ENCODE data around the gene FRRS1.

Gene FRRS1

DNA sequence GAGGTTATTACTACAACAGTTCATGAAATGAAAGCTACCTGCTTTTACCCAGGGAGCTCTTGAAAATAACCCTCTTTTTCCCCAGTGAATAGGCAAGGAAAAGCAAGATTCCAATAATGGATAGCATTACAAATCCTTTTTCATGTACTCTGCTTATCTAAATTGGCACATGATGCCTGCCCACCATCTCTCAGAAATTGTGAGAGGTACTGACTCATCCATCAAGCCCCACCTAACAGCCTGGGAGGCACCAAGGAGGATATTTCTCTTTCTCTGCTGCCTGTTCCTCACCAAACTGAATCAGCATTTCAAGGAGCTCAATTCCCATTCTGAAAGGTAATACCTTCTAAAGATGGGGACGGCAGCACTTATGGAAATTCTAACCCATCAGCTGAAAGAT lies 86.2 kb downstream of the FRRS1 start:
- no peak for DNase-seq (ENCODE audit: low read depth in 1 of 2, low spot score in 1 of 2)

DNA sequence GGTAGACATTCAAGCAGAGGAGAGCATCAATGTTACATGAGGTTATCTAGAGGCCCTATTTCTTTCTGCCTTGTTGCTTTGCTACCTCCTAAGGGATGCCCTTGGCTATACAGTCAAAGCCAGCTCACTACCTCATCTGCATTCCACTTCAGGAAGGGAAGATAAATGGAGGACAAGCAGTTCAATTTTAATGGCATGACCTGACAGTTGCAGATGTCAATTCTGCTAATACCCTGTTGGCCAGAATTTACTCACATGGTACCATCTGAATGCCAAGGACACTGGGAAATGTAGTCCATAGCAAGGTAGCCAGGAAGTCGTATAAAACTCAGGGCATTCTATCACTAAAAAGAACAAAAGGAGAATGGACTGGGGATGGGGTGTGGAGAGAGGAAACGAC lies 89.0 kb downstream of the FRRS1 start:
- no peak for DNase-seq (ENCODE audit: low read depth in 1 of 2, low spot score in 1 of 2)

DNA sequence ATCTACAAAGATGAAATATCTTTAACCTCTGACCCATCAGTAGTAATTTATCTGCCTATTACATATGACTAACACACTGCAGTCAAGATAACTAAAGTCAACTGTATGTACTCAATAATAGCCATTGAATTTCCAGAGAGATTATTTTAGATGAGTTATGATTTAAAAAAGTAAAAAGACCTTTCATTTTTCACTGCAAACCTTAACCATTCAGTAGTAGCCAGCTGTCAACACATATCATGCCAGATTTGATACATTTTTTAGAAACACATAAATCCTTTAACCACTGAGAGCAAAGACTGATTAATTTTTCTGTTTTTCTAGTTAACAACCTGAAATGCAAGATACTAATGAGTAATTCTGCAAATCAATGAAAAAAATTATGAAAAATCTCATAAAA lies 89.6 kb downstream of the FRRS1 start:
- no peak for DNase-seq (ENCODE audit: low read depth in 1 of 2, low spot score in 1 of 2)

DNA sequence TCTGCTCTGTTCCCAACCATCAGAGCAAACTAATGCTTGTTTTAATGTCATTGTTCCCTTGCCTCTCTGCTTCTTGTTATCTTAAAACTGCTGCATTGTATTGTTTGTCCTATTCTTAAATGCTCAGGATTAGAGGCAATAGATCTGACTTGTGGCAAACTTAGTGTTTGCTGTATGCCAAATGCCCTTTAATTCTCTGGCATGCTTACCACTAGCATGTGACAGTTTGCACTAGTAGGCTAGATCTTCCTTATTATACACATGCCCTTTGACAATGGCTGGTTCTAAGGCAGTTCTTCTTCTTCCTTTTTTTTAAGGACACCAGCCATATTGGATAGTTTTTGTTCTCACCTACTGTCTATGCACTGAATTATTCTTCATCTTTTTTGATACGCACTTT lies 90.4 kb downstream of the FRRS1 start:
- no peak for DNase-seq (ENCODE audit: low read depth in 1 of 2, low spot score in 1 of 2)

DNA sequence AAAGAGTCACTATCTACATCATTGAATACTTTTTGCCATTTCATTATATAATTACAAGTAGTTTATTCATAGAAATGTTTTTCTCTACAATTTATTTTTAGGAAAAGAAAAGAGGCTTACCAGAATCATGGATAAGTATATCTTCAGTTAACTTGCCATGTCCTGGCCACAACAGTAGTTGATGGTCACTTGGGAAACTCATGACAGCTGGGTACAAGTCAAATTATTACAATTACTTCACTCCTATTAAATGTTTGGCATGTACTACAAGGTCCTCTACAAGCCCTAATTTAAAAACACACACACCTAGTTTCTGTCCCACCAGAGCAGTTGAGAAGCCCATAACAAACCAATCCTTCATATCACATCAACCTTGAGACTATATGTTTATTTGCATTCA lies 91.1 kb downstream of the FRRS1 start:
- no peak for DNase-seq (ENCODE audit: low read depth in 1 of 2, low spot score in 1 of 2)

DNA sequence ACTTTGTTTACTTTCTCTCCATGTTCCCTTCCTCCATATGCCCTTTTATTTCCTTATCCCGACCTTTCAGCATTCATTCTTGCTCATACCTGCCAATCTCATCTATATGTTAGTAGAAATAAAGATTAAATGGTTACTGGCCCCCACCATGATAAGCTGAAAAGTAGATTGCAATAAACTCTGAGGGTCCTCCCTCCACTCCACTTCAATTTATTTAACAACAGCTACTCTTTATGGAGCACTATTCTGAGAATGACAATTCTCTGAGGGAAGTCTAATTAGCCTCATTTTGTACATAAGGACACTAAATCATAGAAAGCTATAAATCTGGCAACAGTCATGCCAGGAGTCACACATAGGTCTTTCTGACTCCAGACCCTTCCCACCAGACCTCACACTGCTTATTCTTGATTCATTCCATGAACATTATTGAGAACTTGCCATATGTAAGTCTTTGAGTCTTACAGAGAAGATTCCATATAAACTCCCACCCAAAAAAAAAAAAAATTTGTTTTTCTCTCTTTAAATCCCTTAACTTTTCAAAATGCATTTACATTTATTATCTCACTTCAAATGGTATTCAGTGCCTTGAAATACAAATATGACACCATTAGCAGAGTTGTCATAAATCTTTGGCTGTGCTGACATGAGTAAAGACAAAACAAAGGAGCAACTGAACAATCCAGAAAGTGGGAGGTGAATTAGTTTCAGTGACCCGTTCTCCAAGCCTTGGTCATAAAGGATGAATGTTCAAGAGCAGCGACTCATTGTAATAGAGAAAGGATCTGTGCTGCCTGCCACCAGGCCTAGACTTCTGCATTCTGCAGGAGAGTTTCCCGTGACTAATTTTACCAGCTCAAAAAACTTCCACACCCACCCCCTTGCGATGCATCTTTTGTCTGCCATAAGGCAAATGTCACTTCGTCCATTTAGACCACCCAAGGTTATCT lies 92.0 kb downstream of the FRRS1 start:
- no peak for DNase-seq (ENCODE audit: low read depth in 1 of 2, low spot score in 1 of 2)

DNA sequence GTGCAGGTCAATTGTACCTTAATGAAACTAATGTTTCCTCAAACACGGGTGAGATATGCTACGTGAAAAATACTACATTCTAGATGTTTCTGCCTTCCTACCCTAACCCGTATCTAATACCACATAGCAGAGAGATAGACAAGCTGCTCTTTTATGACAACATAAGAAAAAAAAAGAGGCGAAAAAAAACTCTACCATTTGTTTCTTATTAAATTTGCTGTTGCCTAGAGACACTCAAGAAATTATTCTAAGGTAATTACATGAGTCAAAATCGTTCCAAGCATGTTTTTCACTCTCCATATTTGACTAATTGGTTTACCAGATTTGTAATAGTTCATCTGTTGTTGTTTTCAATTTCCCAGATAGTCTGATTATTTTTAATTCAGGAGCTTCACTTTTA lies 93.1 kb downstream of the FRRS1 start:
- no peak for DNase-seq (ENCODE audit: low read depth in 1 of 2, low spot score in 1 of 2)

DNA sequence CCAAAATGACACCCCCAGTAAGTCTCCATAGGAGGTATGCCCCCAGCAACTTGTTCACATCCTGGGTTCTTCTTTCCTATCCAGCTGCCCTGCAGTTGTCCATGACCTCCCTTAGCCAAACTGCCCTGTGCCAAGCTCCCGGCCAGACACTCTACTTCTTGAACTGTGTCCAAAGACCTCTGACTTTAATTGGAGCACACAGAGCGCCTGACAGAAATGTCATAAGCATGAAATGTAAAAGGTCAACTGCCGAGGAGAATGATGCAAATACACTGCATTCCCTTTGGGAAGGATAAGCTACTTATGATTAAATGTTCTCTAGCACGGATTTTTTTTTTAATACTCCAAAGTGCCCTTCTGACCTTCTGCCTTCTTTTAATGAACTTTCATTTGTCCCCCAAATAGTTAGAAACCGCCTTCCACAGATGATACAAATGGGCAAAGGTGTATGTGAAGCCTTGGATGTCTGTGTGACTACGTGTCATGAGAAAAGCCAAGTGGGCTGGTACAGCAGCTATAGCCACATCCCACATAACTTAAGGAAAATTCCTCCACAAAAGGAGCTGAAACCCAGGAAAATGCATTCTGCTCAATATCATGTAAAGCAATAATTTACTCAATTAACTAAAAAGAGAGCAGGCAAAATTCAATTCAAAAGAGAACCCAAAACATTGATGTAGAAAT lies 93.8 kb downstream of the FRRS1 start:
- no peak for DNase-seq (ENCODE audit: low read depth in 1 of 2, low spot score in 1 of 2)

DNA sequence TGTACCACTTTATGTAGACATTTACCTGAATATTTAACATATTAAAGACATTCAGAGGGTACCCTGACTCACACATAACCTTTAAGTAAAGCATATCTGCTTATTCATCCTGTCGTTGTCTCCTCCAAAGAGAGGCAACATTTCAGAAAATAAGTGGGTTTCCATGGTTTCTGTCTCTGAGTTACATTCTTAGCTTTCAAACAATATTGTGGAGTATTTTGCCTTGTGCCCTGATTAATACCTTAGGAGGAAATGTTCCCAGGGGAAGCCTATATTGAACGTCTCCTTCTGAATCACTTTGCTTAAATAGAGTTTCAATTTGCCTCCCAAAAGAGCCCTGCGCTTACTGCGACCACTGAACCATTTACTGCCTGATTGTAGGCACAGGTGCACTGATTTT lies 94.4 kb downstream of the FRRS1 start:
- DNase-seq (ENCODE audit: low read depth in 1 of 2, low spot score in 1 of 2), result no peak

DNA sequence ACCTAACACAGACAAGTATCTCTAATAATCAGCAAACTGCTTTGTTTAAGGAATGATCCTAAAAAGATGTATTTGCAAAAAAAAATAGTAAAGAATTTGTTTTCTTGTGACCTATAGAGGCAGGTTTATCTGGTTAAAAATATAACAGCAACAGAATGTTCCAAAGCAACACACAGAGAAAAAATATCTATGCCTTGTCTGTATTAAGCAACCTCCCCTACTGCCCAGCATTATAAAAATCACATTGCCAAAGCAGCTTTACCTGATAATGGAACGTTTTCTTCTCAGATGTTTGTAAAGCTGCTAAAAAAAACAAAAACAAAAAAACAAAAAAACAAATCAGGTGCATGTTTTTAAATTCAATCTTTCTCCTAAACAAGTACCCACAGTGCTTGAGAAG lies 95.9 kb downstream of the FRRS1 start:
- no peak for DNase-seq (ENCODE audit: low read depth in 1 of 2, low spot score in 1 of 2)

DNA sequence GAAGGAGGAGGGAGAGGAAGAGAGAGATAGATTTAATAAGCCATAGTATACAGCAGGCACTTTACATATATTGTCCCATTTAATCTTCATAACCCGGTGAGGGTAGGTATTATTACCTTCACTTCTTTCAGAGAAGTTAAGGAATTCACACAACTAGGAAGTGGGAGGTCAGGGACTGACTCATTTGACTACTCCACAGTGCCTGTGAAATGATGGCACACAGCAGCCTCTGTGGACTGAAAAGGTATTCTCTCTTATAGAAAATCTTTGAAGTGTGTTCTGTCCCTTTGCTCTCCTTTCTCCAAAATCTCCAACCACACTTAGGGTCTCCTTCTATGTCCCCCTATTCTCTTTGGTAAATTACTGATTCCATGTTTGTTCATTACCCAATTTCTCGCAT lies 96.6 kb downstream of the FRRS1 start:
- DNase-seq (ENCODE audit: low read depth in 1 of 2, low spot score in 1 of 2), result no peak

DNA sequence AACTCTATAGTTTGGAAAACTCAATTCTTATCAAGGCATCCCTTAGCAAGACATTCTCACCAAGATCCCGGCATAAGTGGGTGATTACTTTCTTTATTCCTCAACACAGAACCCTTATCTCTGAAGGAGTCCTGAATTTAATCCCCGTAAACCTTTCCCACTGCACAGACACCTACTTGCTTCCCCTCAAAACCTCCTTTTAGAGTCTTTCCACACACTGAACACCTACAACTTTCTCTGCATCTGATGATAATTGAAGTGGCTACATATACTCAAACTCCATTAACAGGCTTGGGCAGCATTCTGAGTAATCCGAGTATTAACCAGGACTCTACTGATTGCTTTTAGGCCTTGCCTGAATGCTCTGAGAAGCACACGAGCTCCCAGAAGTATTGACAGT lies 97.1 kb downstream of the FRRS1 start:
- DNase-seq (ENCODE audit: low read depth in 1 of 2, low spot score in 1 of 2), result no peak

DNA sequence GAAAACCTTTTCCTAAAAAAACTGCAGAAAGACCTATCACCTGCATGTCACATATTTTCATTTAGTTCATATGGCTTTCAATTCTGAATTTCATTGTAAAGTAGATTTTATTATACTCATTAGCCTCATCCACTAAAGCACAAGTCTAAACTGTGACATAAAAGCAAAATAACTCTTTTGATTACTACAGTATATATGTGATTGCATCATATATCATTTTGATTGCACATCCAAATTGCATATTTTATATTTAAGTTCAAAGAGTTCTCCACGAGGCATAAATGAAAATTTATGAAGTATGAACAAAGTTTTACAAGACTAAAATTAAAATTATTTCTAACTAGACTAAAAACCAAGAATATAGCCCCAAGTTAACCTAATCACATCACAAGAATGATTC lies 101.2 kb downstream of the FRRS1 start:
- no peak for DNase-seq (ENCODE audit: low read depth in 1 of 2, low spot score in 1 of 2)

DNA sequence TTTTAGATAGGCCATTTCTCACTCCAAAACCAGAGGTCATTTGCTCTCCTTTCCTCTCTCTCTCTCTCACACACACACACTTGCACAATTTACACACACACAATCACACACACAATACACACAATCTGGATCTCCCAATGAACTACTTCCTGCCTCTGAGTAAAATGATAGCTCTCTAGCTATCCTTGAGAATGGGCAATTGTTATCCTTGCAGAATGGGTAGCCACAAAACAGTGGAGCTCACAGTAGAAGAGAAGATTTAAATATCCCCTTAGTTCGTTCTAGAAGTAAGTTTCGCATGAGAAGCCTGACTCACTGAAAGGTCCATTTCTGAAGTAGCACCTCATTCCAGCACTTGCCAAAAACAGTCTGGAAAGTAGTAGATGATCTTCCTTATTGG lies 102.9 kb downstream of the FRRS1 start:
- DNase-seq (ENCODE audit: low read depth in 1 of 2, low spot score in 1 of 2), result no peak

DNA sequence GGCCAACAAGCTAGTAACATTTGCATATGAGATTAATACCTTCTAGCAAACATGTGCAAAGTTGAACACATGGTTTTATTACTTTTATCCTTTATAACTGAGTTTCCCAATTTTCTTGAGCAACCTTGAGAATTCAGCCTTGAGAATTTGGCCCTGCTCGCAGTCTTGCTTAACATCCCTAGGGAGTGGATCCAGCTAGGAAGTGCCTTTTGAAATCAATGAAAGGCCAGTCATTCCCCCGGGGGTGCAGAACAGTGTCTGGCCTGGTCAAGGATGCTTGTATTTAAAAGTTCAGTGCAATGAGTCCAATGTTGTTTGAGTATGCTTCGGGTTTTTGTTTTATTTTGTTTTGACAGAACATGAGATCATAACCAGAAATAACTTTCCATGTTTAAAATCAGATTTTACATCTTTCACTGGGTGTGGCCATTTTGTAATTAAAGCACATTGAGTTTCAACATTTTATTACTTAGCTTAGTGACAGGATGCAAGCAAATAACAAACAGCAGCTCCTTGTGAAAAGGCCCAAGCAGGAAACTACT lies 103.8 kb downstream of the FRRS1 start:
- DNase-seq (ENCODE audit: low read depth in 1 of 2, low spot score in 1 of 2), result no peak

DNA sequence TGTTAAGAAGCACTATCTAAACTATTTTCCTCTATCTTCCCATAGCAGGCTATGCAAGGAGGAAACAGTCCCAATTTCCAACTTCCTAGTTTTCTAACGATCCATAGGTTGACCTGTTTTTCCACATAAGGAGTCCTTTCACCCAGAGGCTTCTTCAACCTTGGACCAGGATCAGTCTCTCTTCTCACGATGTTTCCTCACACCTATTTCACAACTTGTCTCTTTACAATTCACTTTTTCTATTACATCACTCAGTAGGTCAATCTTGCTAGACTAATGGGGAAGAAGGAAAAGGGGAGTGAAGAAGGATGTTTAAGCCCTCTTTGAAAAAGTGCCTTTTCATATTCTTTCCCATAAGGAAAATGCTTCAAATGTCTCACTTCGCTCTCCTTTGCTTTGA lies 104.7 kb downstream of the FRRS1 start:
- no peak for DNase-seq (ENCODE audit: low read depth in 1 of 2, low spot score in 1 of 2)

DNA sequence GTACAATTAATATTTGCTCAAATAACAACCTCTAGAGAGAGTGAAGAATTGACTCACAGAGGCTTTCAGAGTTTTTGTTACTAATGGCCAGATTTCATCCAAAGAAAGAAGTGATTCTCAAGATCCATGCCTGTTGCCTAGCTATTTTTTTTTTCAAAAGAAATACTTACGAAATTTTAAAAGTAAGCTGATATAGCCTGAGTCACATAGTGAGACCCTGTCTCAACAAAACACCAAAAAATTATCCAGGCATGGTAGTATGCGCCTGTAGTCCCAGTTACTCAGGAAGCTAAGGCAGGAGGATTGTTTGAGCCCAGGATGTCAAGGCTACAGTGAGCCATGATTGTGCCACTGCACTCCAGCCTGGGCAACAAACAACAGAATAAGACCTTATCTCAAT lies 105.9 kb downstream of the FRRS1 start:
- DNase-seq (ENCODE audit: low read depth in 1 of 2, low spot score in 1 of 2), result no peak

DNA sequence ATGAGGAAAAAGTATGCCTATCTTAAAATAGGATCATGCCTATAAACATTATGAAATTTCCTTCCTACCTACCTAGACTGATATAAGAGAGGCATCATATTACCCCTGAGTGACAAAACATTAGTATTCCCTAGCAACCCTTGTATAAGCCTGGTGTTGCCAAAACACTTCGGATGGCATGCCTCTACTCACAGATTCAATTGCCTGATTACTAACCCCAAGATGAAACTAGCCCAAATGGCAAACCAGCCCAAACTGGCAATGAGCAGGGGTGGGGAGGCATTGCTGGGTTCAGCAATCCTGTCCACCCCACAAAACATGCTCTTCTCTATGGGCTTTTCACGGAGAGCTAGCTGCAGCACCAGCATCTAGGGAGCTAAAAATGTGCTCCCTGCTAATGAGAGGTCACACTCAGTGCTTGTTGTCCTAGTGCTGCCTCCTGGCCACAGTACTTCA lies 106.7 kb downstream of the FRRS1 start:
- no peak for DNase-seq (ENCODE audit: low read depth in 1 of 2, low spot score in 1 of 2)
